Ovary (tissue), 9 donors: ENCODE measurements around the gene COL17A1. TPM values are rescaled to one million over a fixed set of nuclear protein-coding genes. Genes with fewer than 3 reads are reported as not detected.

Source experiments
- DNase-seq, 5 donors: peaks; one replicate each; pipeline ENCODE4 v3.0.0-alpha.2; 2019 to 2020
- H3K27ac ChIP-seq, 2 donors: fragments of 200-600 bp; one replicate each; pipeline versions ENCODE4 v1.5.1 to v1.8.0; 2019 to 2022
- H3K27me3 ChIP-seq: fragments of 200-600 bp; one replicate; pipeline ENCODE4 v1.8.0; 2022
- H3K36me3 ChIP-seq: fragments of 200-600 bp; sonication (generic); one replicate; pipeline ENCODE4 v1.5.1; 2019
- H3K4me1 ChIP-seq: one replicate; pipeline ENCODE4 v1.8.1; 2013; ENCODE audit warnings: mild to moderate bottlenecking, moderate library complexity; ENCODE audit not compliant: insufficient read depth
- H3K4me3 ChIP-seq: fragments of 200-600 bp; sonication (generic); one replicate; pipeline ENCODE4 v1.5.1; 2017
- H3K9me3 ChIP-seq, 2 donors: fragments of 200-600 bp in 1 of 2; sonication (generic) in 1 of 2; one replicate each; pipeline versions ENCODE4 v1.5.1 to v1.8.1; 2013 to 2019; ENCODE audit warnings: mild to moderate bottlenecking in 1 of 2, moderate library complexity in 1 of 2
- EP300 ChIP-seq: sonication (generic); formaldehyde crosslinking; IDR thresholded peaks from one replicate; pipeline ENCODE4 v1.6.1; 2017; ENCODE audit warnings: antibody characterized with exemption
- POLR2A ChIP-seq: fragments of 450-650 bp; IDR thresholded peaks from one replicate; pipeline ENCODE4 v1.6.1; 2017; ENCODE audit warnings: antibody characterized with exemption, mild to moderate bottlenecking, moderate library complexity
- WGBS, 3 donors: extraction: QIAGEN DNeasy Blood & Tissue Kit in 1 of 3; methylation state at CpG; one replicate each; pipeline versions ENCODE4 v1.1.5 to v1.1.7; 2013 to 2017; 5-methylcytosine and 5-hydroxymethylcytosine counted together
- intact Hi-C, 4 donors: fragments of 100-400 bp; cut with DNase I; formaldehyde crosslinking; loops; one replicate each; pipeline versions ENCODE4 v1.11.0 to v1.15.1; 2022 to 2023
- polyA plus RNA-seq, 2 donors: library from polyadenylated mRNA; stranded (reverse); fragments of 200-250 nt in 1 of 2; fragments of 350-450 nt in 1 of 2; fragmentation: Illumina TruSeq in 1 of 2; extraction: RNeasy Lipid Tissue Mini Kit (QIAGEN cat#74804) in 1 of 2; gene quantifications; one replicate each; pipeline ENCODE4 v1.2.3, GENCODE V29; 2013 to 2014
- total RNA-seq, 7 donors: library from RNA; depleted of rRNA in 2 of 7; stranded (reverse); fragments of >200 nt in 2 of 7; fragmentation: NEBNext Ultra II Directional in 3 of 7; extraction: Animal tissue kit (Norgen Biotek cat#: 25700) in 3 of 7; gene quantifications; one replicate each; pipeline versions ENCODE4 v1.1.0 to v1.2.4, GENCODE V29; 2016 to 2023
- TF ChIP-seq, protein P1 (sequence below), 3 donors: fragments of 450-650 bp in 2 of 3; fragments of 200-600 bp in 1 of 3; IDR thresholded peaks; one replicate each; pipeline versions ENCODE4 v1.5.1 to v1.8.0; 2016 to 2022; ENCODE audit warnings: antibody characterized with exemption in 3 of 3, mild to moderate bottlenecking in 1 of 3
- donor health status: DM: no; HTN: no; CAD: no; lungs with moderate emphysema.
- donor health status: DM: no; HTN: no; CAD: no.
- donor health status: Bipolar disorder and iron deficiency.
- donor health status: DM: yes; HTN: yes; CAD: no.
- donor health status: DM: no; HTN: no; CAD: no.
- donor health status: DM: yes; HTN: yes; CAD: no.

The COL17A1 gene
- total and polyA plus RNA-seq, 9 donors: 0.17 to 0.90 (median 0.46) TPM; not detected in 2

DNA sequence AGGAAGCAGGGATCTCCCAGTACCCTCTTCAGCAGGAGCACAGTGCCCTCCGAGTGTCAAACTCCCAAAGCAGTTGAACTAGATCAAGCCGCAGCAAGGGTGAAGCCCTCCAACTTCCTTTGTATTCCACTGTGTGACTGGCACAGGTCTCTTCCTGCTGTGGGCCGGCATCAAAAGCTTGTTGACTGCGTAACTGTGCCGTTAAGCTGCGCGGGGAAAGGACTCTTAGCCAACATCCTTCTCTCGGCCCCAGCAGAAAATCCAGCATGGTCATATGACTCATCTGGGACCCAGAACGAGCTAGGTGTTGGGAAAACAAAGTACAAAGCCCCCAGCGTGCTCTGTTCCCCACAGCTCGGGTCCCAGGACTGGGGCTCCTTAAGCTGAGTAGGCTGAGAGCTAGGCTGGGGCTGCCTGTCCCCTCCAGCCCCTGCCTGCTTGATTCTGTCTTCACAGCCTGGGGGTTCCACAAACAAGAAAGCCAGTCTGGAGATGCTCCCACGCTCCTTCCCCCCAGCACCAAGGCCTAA lies 52.2 kb downstream of the COL17A1 start:
- Histone ChIP-seq H3K4me3 (no peak overlapping the region), H3K36me3 (no peaks in the 10 kb centered on the region), H3K27ac (no peak overlapping the region), H3K9me3 (no peaks in the 10 kb centered on the region), H3K27me3 (no peaks in the 10 kb centered on the region), H3K4me1 (peaks cover 4% of the 10 kb centered on the region)
- intact Hi-C loops: no loop called here
- DNase-seq: no peak
- WGBS, 3 donors: 75 to 81% (median 79%) methylated on average over 11 to 12 of the region's 12 CpGs
- TF ChIP-seq, protein P1, sequence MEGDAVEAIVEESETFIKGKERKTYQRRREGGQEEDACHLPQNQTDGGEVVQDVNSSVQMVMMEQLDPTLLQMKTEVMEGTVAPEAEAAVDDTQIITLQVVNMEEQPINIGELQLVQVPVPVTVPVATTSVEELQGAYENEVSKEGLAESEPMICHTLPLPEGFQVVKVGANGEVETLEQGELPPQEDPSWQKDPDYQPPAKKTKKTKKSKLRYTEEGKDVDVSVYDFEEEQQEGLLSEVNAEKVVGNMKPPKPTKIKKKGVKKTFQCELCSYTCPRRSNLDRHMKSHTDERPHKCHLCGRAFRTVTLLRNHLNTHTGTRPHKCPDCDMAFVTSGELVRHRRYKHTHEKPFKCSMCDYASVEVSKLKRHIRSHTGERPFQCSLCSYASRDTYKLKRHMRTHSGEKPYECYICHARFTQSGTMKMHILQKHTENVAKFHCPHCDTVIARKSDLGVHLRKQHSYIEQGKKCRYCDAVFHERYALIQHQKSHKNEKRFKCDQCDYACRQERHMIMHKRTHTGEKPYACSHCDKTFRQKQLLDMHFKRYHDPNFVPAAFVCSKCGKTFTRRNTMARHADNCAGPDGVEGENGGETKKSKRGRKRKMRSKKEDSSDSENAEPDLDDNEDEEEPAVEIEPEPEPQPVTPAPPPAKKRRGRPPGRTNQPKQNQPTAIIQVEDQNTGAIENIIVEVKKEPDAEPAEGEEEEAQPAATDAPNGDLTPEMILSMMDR (IDR thresholded peaks at IDR 0.05): no peak

DNA sequence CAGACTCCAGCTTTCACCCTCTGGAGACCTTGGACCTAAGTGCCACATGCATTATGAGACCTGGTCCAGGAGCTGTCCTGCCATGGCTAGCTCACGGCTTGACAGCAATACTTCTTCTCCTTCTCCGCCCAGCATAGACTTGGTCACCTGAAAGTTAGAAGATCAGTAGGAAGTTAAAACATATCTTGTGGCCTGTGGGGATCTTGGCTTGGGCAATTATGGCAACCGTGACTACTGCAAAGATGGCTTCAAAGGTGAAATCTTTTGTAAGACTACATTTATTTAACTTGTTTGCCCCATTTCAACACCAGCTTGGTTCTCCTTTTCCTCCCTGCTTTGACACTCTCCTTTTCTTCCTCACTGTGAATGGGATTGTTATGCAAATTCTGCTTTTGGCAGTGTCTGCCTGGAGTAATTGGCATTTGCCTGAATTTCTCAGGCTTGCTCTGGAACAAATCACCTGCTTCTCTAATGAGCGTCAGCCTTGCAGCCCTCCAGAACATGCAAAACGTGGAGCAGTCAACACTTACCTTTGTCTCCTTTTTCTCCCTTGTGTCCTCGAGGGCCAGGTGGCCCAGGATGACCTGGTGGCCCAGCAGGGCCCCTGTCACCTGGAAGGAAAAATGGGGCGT lies 53.4 kb downstream of the COL17A1 start:
- no peak overlapping the region for H3K27ac ChIP-seq
- no peaks in the 10 kb centered on the region for H3K9me3 ChIP-seq
- no peak for DNase-seq
- WGBS, 3 donors: 84 to 88% (median 88%) methylated on average over 7 of the region's 7 CpGs
- H3K4me1 ChIP-seq: peaks cover 4% of the 10 kb centered on the region
- intact Hi-C loops: no loop called here
- no peaks in the 10 kb centered on the region for H3K36me3 ChIP-seq
- H3K4me3 ChIP-seq: no peak overlapping the region
- TF ChIP-seq EP300: no peak
- TF ChIP-seq POLR2A: no peak
- TF ChIP-seq, protein P1 (IDR thresholded peaks at IDR 0.05): no peak
- no peaks in the 10 kb centered on the region for H3K27me3 ChIP-seq

DNA sequence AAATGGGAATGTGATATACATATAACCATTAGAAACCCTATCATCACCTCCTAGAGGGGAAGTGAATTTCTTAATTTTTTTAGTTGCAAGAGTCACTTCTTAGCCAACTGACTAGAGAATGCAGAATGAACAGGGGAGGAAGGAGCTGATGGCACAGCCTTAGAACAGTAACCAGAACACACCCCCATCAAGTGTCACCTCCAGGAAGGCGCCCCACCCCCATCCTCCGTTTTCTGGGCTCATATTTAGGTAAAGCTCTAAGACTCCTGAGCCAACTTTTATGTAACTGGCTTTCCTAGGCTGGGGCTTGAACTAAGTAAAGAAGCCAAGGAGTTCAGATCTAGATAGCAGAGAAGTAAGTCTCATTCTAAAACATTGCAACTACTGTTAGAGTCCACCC lies 54.0 kb downstream of the COL17A1 start:
- Histone ChIP-seq H3K4me1 (peaks cover 4% of the 10 kb centered on the region), H3K27me3 (no peaks in the 10 kb centered on the region), H3K36me3 (no peaks in the 10 kb centered on the region), H3K27ac (no peak overlapping the region), H3K4me3 (no peak overlapping the region), H3K9me3 (no peaks in the 10 kb centered on the region)
- 88 to 97% (median 94%) methylated on average over 2 of the region's 2 CpGs for WGBS, 3 donors
- DNase-seq: no peak
- TF ChIP-seq POLR2A (no peak), EP300 (no peak)
- TF ChIP-seq, protein P1 (IDR thresholded peaks at IDR 0.05): no peak
- intact Hi-C loops: no loop called here

DNA sequence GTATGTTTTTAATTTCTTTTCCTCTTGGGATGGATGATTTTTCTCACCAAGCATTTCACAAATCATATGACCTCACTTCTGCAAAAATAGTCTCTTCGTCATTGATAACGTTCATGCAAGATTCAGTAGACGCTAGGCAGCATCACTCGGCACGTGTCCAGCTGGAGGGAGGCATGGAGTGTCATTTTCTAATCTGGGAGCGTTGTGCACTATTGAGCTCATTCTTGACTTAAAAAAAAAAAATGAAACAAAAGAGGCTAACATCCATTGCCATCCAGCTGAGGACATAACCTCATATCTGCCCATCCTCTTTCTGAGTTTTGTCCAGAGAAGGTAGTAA lies 56.2 kb downstream of the COL17A1 start:
- no peaks in the 10 kb centered on the region for H3K9me3 ChIP-seq
- no peaks in the 10 kb centered on the region for H3K36me3 ChIP-seq
- 17 to 29% (median 22%) methylated on average over 6 of the region's 6 CpGs for WGBS, 3 donors
- peak; percentile 82 to 91 (median 88) for DNase-seq
- H3K27me3 ChIP-seq: no peaks in the 10 kb centered on the region
- H3K27ac ChIP-seq: peak overlapping the region in 1 of 2 donors; percentile 50
- TF ChIP-seq EP300 (no peak), POLR2A (no peak)
- TF ChIP-seq, protein P1 (IDR thresholded peaks at IDR 0.05): no peak
- peaks cover 6% of the 10 kb centered on the region for H3K4me1 ChIP-seq
- no peak overlapping the region for H3K4me3 ChIP-seq
- intact Hi-C loops: no loop called here
